ENCODE results near the gene NEIL3. TPM values are rescaled to one million over a fixed set of nuclear protein-coding genes. Genes with fewer than 3 reads are reported as not detected.

The NEIL3 gene
- total RNA-seq, 4 donors from 2014 or later = 0.41 to 0.95 TPM; not detected in 2

- H3K4me3 ChIP-seq = no peak overlapping the region
- TF ChIP-seq EP300 (IDR thresholded peaks at IDR 0.05; ENCODE audit: low read depth) (no peak), POLR2A (IDR thresholded peaks at IDR 0.05) (no peak), POLR2AphosphoS5 (IDR thresholded peaks at IDR 0.05) (no peak), CTCF (IDR thresholded peaks at IDR 0.05) (no peak)
- no peaks in the 10 kb centered on the region for H3K36me3 ChIP-seq
- no peak for DNase-seq
- H3K4me1 ChIP-seq = peaks cover 6 to 8% (median 7%) of the 10 kb centered on the region in 4 donors
- no peaks in the 10 kb centered on the region for H3K9me3 ChIP-seq
- intact Hi-C loops (cut with DNase I; ENCODE audit: low total_unique reads) = no loop called here
- in situ Hi-C loops (cut with MboI; ENCODE audit: low pct_ligation_motif_present in 1 of 4, low pct_unique_long_range_greater_than_20kb in 1 of 4, low sequenced_read_pairs in 3 of 4) = no loop called here
- H3K27ac ChIP-seq = no peak overlapping the region
- 81 to 86% methylated on average over 2 to 3 of the region's 3 CpGs for WGBS, 2 donors (ENCODE audit: low coverage in 1 of 2)
- H3K27me3 ChIP-seq = no peaks in the 10 kb centered on the region
Measured at GRCh38 chr4:177308125-177308524, 1.5 kb upstream of the NEIL3 start.

GRCh38 chr4:177308847-177309521 lies 690 bp upstream of the NEIL3 start:
- H3K4me3 ChIP-seq = peak overlapping the region in 3 of 4 donors; percentile 50 to 69 (median 64)
- intact Hi-C loops (cut with DNase I; ENCODE audit: low total_unique reads) = no loop called here
- H3K36me3 ChIP-seq = no peaks in the 10 kb centered on the region
- no peaks in the 10 kb centered on the region for H3K9me3 ChIP-seq
- 51 to 55% methylated on average over 8 of the region's 8 CpGs for WGBS, 2 donors (ENCODE audit: low coverage in 1 of 2)
- DNase-seq = no peak
- H3K27ac ChIP-seq = peak overlapping the region in 3 of 4 donors; percentile 6 to 42 (median 13)
- no peak for TF ChIP-seq CTCF (IDR thresholded peaks at IDR 0.05)
- TF ChIP-seq POLR2A (IDR thresholded peaks at IDR 0.05) = no peak
- TF ChIP-seq EP300 (IDR thresholded peaks at IDR 0.05; ENCODE audit: low read depth) = no peak
- TF ChIP-seq POLR2AphosphoS5 (IDR thresholded peaks at IDR 0.05) = no peak
- no peaks in the 10 kb centered on the region for H3K27me3 ChIP-seq
- in situ Hi-C loops (cut with MboI; ENCODE audit: low pct_ligation_motif_present in 1 of 4, low pct_unique_long_range_greater_than_20kb in 1 of 4, low sequenced_read_pairs in 3 of 4) = no loop called here
- peaks cover 6 to 8% (median 7%) of the 10 kb centered on the region in 4 donors for H3K4me1 ChIP-seq

- no peak for TF ChIP-seq POLR2A (IDR thresholded peaks at IDR 0.05)
- TF ChIP-seq POLR2AphosphoS5 (IDR thresholded peaks at IDR 0.05) = no peak
- TF ChIP-seq EP300 (IDR thresholded peaks at IDR 0.05; ENCODE audit: low read depth) = no peak
- TF ChIP-seq CTCF (IDR thresholded peaks at IDR 0.05) = no peak
- Histone ChIP-seq H3K4me1 (peaks cover 6 to 8% (median 7%) of the 10 kb centered on the region in 4 donors), H3K9me3 (no peaks in the 10 kb centered on the region), H3K27ac (no peak overlapping the region), H3K4me3 (no peak overlapping the region), H3K36me3 (no peaks in the 10 kb centered on the region), H3K27me3 (no peaks in the 10 kb centered on the region)
- intact Hi-C loops (cut with DNase I; ENCODE audit: low total_unique reads) (no loop called here), in situ Hi-C loops (cut with MboI; ENCODE audit: low pct_ligation_motif_present in 1 of 4, low pct_unique_long_range_greater_than_20kb in 1 of 4, low sequenced_read_pairs in 3 of 4) (no loop called here)
- DNase-seq = no peak
- WGBS, 2 donors (ENCODE audit: low coverage in 1 of 2) = 90 to 93% methylated on average over 4 to 7 of the region's 7 CpGs
Measured at GRCh38 chr4:177311589-177311988, 1.9 kb downstream of the NEIL3 start.

- no peaks in the 10 kb centered on the region for H3K27me3 ChIP-seq
- H3K4me1 ChIP-seq = peaks cover 6 to 8% (median 7%) of the 10 kb centered on the region in 4 donors
- no peak for DNase-seq
- H3K36me3 ChIP-seq = no peaks in the 10 kb centered on the region
- in situ Hi-C loops (cut with MboI; ENCODE audit: low pct_ligation_motif_present in 1 of 4, low pct_unique_long_range_greater_than_20kb in 1 of 4, low sequenced_read_pairs in 3 of 4) = no loop called here
- H3K9me3 ChIP-seq = no peaks in the 10 kb centered on the region
- TF ChIP-seq POLR2A (IDR thresholded peaks at IDR 0.05) (no peak), POLR2AphosphoS5 (IDR thresholded peaks at IDR 0.05) (no peak), CTCF (IDR thresholded peaks at IDR 0.05) (no peak), EP300 (IDR thresholded peaks at IDR 0.05; ENCODE audit: low read depth) (no peak)
- no peak overlapping the region for H3K27ac ChIP-seq
- H3K4me3 ChIP-seq = no peak overlapping the region
- intact Hi-C loops (cut with DNase I; ENCODE audit: low total_unique reads) = no loop called here
- WGBS, 2 donors (ENCODE audit: low coverage in 1 of 2) = 43 to 68% methylated on average over 1 of the region's 1 CpG
Measured at GRCh38 chr4:177313263-177313662, 3.6 kb downstream of the NEIL3 start.

Data from transverse colon (tissue), 4 donors.